Measurements from ENCODE around the gene TMEM273. TPM values are rescaled to one million over a fixed set of nuclear protein-coding genes. Genes with fewer than 3 reads are reported as not detected.

The TMEM273 gene
- total RNA-seq, 1 donor from 2014 or later = 28.5 TPM

- DNase-seq (no peak), ATAC-seq (ENCODE audit: poor library complexity) (peak; percentile 48)
- intact Hi-C loops (cut with DNase I) = no loop called here
Observed at GRCh38 chr10:49133706-49134248, 54.4 kb downstream of the TMEM273 start, which contains the start of gene FAM170B. FAM170B (minus strand) TSS chr10:49134021; CDS start chr10:49133918, 103 bp downstream.

- DNase-seq = no peak
- ATAC-seq (ENCODE audit: poor library complexity) = no peak
Observed at GRCh38 chr10:49132362-49132737, 55.8 kb downstream of the TMEM273 start.

GRCh38 chr10:49131507-49132361 lies 56.5 kb downstream of the TMEM273 start:
- DNase-seq = no peak
- peak; percentile 55 for ATAC-seq (ENCODE audit: poor library complexity)
- intact Hi-C loops (cut with DNase I) = no loop called here

More at GRCh38 chr10:49132362-49132737, 55.8 kb downstream of the TMEM273 start:
- intact Hi-C loops (cut with DNase I) = no loop called here

- intact Hi-C loops (cut with DNase I) = no loop called here
- no peak for ATAC-seq (ENCODE audit: poor library complexity)
- DNase-seq = no peak
Observed at GRCh38 chr10:49129376-49129775, 58.8 kb downstream of the TMEM273 start.

GRCh38 chr10:49128854-49129253 lies 59.3 kb downstream of the TMEM273 start:
- DNase-seq = no peak
- intact Hi-C loops (cut with DNase I) = no loop called here
- ATAC-seq (ENCODE audit: poor library complexity) = no peak

GRCh38 chr10:49123981-49124950 lies 63.9 kb downstream of the TMEM273 start:
- intact Hi-C loops (cut with DNase I) = no loop called here
- DNase-seq (no peak), ATAC-seq (ENCODE audit: poor library complexity) (no peak)

GRCh38 chr10:49120911-49121310 lies 67.3 kb downstream of the TMEM273 start:
- intact Hi-C loops (cut with DNase I) = no loop called here
- ATAC-seq (ENCODE audit: poor library complexity) (no peak), DNase-seq (no peak)

GRCh38 chr10:49119746-49120145 lies 68.4 kb downstream of the TMEM273 start:
- intact Hi-C loops (cut with DNase I) = loop anchor here (10.0 kb wide), 1 partner anchor 115 kb away; no protein-coding TSS in a partner anchor
- DNase-seq (no peak), ATAC-seq (ENCODE audit: poor library complexity) (no peak)

GRCh38 chr10:49118430-49119074 lies 69.6 kb downstream of the TMEM273 start:
- ATAC-seq (ENCODE audit: poor library complexity) (no peak), DNase-seq (no peak)
- intact Hi-C loops (cut with DNase I) = loop anchor here (10.0 kb wide), 1 partner anchor 114 kb away; no protein-coding TSS in a partner anchor

- intact Hi-C loops (cut with DNase I) = loop anchor here (10.0 kb wide), 1 partner anchor 113 kb away; no protein-coding TSS in a partner anchor
- ATAC-seq (ENCODE audit: poor library complexity) (no peak), DNase-seq (no peak)
Observed at GRCh38 chr10:49117376-49118070, 70.7 kb downstream of the TMEM273 start.

GRCh38 chr10:49116509-49117375 lies 71.4 kb downstream of the TMEM273 start:
- no peak for DNase-seq
- intact Hi-C loops (cut with DNase I) = loop anchor here (10.0 kb wide), 1 partner anchor 112 kb away; no protein-coding TSS in a partner anchor

GRCh38 chr10:49115796-49116508 lies 72.2 kb downstream of the TMEM273 start:
- DNase-seq = no peak
- intact Hi-C loops (cut with DNase I) = loop anchor here (10.0 kb wide), 1 partner anchor 111 kb away; no protein-coding TSS in a partner anchor
- no peak for ATAC-seq (ENCODE audit: poor library complexity)

More at GRCh38 chr10:49116509-49117375, 71.4 kb downstream of the TMEM273 start:
- ATAC-seq (ENCODE audit: poor library complexity) = no peak

GRCh38 chr10:49115015-49115795 lies 73.0 kb downstream of the TMEM273 start, which contains the start of gene VSTM4:
VSTM4 (minus strand) TSS chr10:49115522; CDS start chr10:49115485, 37 bp downstream.
- intact Hi-C loops (cut with DNase I) = loop anchor here (10.0 kb wide), 1 partner anchor 110 kb away; no protein-coding TSS in a partner anchor
- peak; percentile 72 for DNase-seq
- peak; percentile 60 for ATAC-seq (ENCODE audit: poor library complexity)

GRCh38 chr10:49114718-49115014 lies 73.5 kb downstream of the TMEM273 start:
- ATAC-seq (ENCODE audit: poor library complexity) (peak; percentile 24), DNase-seq (no peak)
- intact Hi-C loops (cut with DNase I) = loop anchor here (10.0 kb wide), 1 partner anchor 110 kb away; no protein-coding TSS in a partner anchor

GRCh38 chr10:49113741-49114141 lies 74.5 kb downstream of the TMEM273 start:
- intact Hi-C loops (cut with DNase I) = loop anchor here (10.0 kb wide), 1 partner anchor 109 kb away; no protein-coding TSS in a partner anchor
- no peak for DNase-seq
- peak; percentile 30 for ATAC-seq (ENCODE audit: poor library complexity)

Data from Right ventricle myocardium superior (tissue), 1 donor.